Measurements from ENCODE around the gene SGSM1. TPM values are rescaled to one million over a fixed set of nuclear protein-coding genes. Genes with fewer than 3 reads are reported as not detected.

SGSM1 gene
- total RNA-seq, 1 experiment from 2014 or later, result 5.1 TPM

- CTCF ChIA-PET, result no interaction called here
- no peaks in the 10 kb centered on the region for H3K79me2 ChIP-seq (ENCODE audit: insufficient read depth, low read length)
- no peaks in the 10 kb centered on the region for H3K36me3 ChIP-seq (ENCODE audit: control insufficient read depth in 1 of 2, insufficient read depth in 2 of 2, low read length in 2 of 2)
- H3K9me3 ChIP-seq (ENCODE audit: control insufficient read depth in 1 of 2, insufficient read depth in 1 of 2, low read depth in 1 of 2, low read length in 2 of 2), result no peaks in the 10 kb centered on the region
- H3K27me3 ChIP-seq (ENCODE audit: insufficient read depth, low read length), result no peaks in the 10 kb centered on the region
- DNase-seq (ENCODE audit: low read depth, low spot score) (no peak), ATAC-seq (no peak)
- H3K9ac ChIP-seq (ENCODE audit: low read length), result no peak overlapping the region
- peaks cover 13 to 15% of the 10 kb centered on the region in 2 experiments; a peak in 3 of 4 replicates for H3K4me1 ChIP-seq (ENCODE audit: control insufficient read depth in 1 of 2, insufficient read depth in 2 of 2, low read length in 2 of 2)
- no peak overlapping the region for H3K4me3 ChIP-seq (replicated peaks in 1 of 2; ENCODE audit: low read depth in 1 of 2, low read length in 2 of 2)
- POLR2A ChIA-PET, result no interaction called here
- no peak overlapping the region for H3K27ac ChIP-seq (ENCODE audit: low read depth, low read length)
- peak overlapping the region; percentile 44 for H3K4me2 ChIP-seq (ENCODE audit: low read length)
- intact Hi-C loops (cut with micrococcal nuclease), result no loop called here
- H3K9me2 ChIP-seq (ENCODE audit: insufficient read depth), result no peaks in the 10 kb centered on the region
- no peak overlapping the region for H2AFZ ChIP-seq (ENCODE audit: low read depth, low read length, poor library complexity, severe bottlenecking)
- no TSS peak for BruUV-seq (replicated peaks)
- RAD21 ChIA-PET (ENCODE audit: low non-redundant PET in 1 of 2, low total read pairs in 2 of 2, uncharacterized antibody in 2 of 2, unreplicated experiment in 2 of 2), result no interaction called here
- H4K20me1 ChIP-seq (ENCODE audit: insufficient read depth), result no peaks in the 10 kb centered on the region
- no peak for TF ChIP-seq TCF7L2 (IDR thresholded peaks at IDR 0.05; ENCODE audit: borderline replicate concordance, extremely low read depth, insufficient read depth, insufficient read length)
- TF ChIP-seq, protein P1, sequence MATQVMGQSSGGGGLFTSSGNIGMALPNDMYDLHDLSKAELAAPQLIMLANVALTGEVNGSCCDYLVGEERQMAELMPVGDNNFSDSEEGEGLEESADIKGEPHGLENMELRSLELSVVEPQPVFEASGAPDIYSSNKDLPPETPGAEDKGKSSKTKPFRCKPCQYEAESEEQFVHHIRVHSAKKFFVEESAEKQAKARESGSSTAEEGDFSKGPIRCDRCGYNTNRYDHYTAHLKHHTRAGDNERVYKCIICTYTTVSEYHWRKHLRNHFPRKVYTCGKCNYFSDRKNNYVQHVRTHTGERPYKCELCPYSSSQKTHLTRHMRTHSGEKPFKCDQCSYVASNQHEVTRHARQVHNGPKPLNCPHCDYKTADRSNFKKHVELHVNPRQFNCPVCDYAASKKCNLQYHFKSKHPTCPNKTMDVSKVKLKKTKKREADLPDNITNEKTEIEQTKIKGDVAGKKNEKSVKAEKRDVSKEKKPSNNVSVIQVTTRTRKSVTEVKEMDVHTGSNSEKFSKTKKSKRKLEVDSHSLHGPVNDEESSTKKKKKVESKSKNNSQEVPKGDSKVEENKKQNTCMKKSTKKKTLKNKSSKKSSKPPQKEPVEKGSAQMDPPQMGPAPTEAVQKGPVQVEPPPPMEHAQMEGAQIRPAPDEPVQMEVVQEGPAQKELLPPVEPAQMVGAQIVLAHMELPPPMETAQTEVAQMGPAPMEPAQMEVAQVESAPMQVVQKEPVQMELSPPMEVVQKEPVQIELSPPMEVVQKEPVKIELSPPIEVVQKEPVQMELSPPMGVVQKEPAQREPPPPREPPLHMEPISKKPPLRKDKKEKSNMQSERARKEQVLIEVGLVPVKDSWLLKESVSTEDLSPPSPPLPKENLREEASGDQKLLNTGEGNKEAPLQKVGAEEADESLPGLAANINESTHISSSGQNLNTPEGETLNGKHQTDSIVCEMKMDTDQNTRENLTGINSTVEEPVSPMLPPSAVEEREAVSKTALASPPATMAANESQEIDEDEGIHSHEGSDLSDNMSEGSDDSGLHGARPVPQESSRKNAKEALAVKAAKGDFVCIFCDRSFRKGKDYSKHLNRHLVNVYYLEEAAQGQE (IDR thresholded peaks at IDR 0.05; ENCODE audit: low read depth), result no peak
Measured at GRCh38 chr22:24819487-24819886, 13.5 kb downstream of the SGSM1 start.

- H3K9me2 ChIP-seq (ENCODE audit: insufficient read depth), result no peaks in the 10 kb centered on the region
- no peak overlapping the region for H3K27ac ChIP-seq (ENCODE audit: low read depth, low read length)
- no peak overlapping the region for H3K9ac ChIP-seq (ENCODE audit: low read length)
- no peaks in the 10 kb centered on the region for H3K9me3 ChIP-seq (ENCODE audit: control insufficient read depth in 1 of 2, insufficient read depth in 1 of 2, low read depth in 1 of 2, low read length in 2 of 2)
- intact Hi-C loops (cut with micrococcal nuclease), result no loop called here
- CTCF ChIA-PET, result no interaction called here
- H3K36me3 ChIP-seq (ENCODE audit: control insufficient read depth in 1 of 2, insufficient read depth in 2 of 2, low read length in 2 of 2), result no peaks in the 10 kb centered on the region
- no peaks in the 10 kb centered on the region for H3K27me3 ChIP-seq (ENCODE audit: insufficient read depth, low read length)
- no TSS peak for BruUV-seq (replicated peaks)
- H3K4me1 ChIP-seq (ENCODE audit: control insufficient read depth in 1 of 2, insufficient read depth in 2 of 2, low read length in 2 of 2), result peaks cover 13 to 15% of the 10 kb centered on the region in 2 experiments; a peak in 3 of 4 replicates
- peak overlapping the region; percentile 44 for H3K4me2 ChIP-seq (ENCODE audit: low read length)
- POLR2A ChIA-PET, result no interaction called here
- DNase-seq (ENCODE audit: low read depth, low spot score) (no peak), ATAC-seq (peak; percentile 53)
- no peaks in the 10 kb centered on the region for H3K79me2 ChIP-seq (ENCODE audit: insufficient read depth, low read length)
- H2AFZ ChIP-seq (ENCODE audit: low read depth, low read length, poor library complexity, severe bottlenecking), result no peak overlapping the region
- RAD21 ChIA-PET (ENCODE audit: low non-redundant PET in 1 of 2, low total read pairs in 2 of 2, uncharacterized antibody in 2 of 2, unreplicated experiment in 2 of 2), result no interaction called here
- no peaks in the 10 kb centered on the region for H4K20me1 ChIP-seq (ENCODE audit: insufficient read depth)
- no peak overlapping the region for H3K4me3 ChIP-seq (replicated peaks in 1 of 2; ENCODE audit: low read depth in 1 of 2, low read length in 2 of 2)
- TF ChIP-seq, protein P2, sequence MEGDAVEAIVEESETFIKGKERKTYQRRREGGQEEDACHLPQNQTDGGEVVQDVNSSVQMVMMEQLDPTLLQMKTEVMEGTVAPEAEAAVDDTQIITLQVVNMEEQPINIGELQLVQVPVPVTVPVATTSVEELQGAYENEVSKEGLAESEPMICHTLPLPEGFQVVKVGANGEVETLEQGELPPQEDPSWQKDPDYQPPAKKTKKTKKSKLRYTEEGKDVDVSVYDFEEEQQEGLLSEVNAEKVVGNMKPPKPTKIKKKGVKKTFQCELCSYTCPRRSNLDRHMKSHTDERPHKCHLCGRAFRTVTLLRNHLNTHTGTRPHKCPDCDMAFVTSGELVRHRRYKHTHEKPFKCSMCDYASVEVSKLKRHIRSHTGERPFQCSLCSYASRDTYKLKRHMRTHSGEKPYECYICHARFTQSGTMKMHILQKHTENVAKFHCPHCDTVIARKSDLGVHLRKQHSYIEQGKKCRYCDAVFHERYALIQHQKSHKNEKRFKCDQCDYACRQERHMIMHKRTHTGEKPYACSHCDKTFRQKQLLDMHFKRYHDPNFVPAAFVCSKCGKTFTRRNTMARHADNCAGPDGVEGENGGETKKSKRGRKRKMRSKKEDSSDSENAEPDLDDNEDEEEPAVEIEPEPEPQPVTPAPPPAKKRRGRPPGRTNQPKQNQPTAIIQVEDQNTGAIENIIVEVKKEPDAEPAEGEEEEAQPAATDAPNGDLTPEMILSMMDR (IDR thresholded peaks at IDR 0.05 in 2 of 3, conservative IDR thresholded peaks at IDR 0.05 in 1 of 3; ENCODE audit: borderline replicate concordance in 1 of 3, insufficient read depth in 1 of 3, low read depth in 2 of 3, low read length in 2 of 3), result no peak
- no peak for TF ChIP-seq EZH2 (IDR thresholded peaks at IDR 0.05)
- no peak for TF ChIP-seq SP1 (IDR thresholded peaks at IDR 0.05; ENCODE audit: low read depth)
- TF ChIP-seq, protein P3, sequence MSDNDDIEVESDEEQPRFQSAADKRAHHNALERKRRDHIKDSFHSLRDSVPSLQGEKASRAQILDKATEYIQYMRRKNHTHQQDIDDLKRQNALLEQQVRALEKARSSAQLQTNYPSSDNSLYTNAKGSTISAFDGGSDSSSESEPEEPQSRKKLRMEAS (IDR thresholded peaks at IDR 0.05), result no peak
- no peak for TF ChIP-seq FOSL1 (IDR thresholded peaks at IDR 0.05; ENCODE audit: low read depth)
- TF ChIP-seq ATF3 (IDR thresholded peaks at IDR 0.05), result no peak
- no peak for TF ChIP-seq EGR1 (IDR thresholded peaks at IDR 0.05; ENCODE audit: low read depth)
- no peak for TF ChIP-seq SIN3A (IDR thresholded peaks at IDR 0.05; ENCODE audit: low read depth)
- TF ChIP-seq CBX3 (IDR thresholded peaks at IDR 0.05; ENCODE audit: low read depth), result no peak
- no peak for TF ChIP-seq POLR2A (IDR thresholded peaks at IDR 0.05; ENCODE audit: borderline replicate concordance, extremely low read depth, insufficient read depth, insufficient read length)
- TF ChIP-seq JUND (IDR thresholded peaks at IDR 0.05), result no peak
- no peak for TF ChIP-seq ZNF274 (IDR thresholded peaks at IDR 0.05; ENCODE audit: low read depth, low read length)
- no peak for TF ChIP-seq ZFX (IDR thresholded peaks at IDR 0.05)
- no peak for TF ChIP-seq SRF (IDR thresholded peaks at IDR 0.05; ENCODE audit: low read depth)
- TF ChIP-seq EZH2phosphoT487 (IDR thresholded peaks at IDR 0.05; ENCODE audit: borderline replicate concordance), result no peak
Measured at GRCh38 chr22:24819911-24820461, 14.0 kb downstream of the SGSM1 start.
